Epithelial cell of umbilical artery (primary cell): Measurements from ENCODE around the gene WDR45B. TPM values are rescaled to one million over a fixed set of nuclear protein-coding genes. Genes with fewer than 3 reads are reported as not detected.

ENCODE experiments used
- total RNA-seq: library from RNA; depleted of rRNA; stranded (reverse); fragments of >200 nt; gene quantifications from 2 replicates; pipeline ENCODE4 v1.2.3, GENCODE V29; 2014

WDR45B gene
- total RNA-seq = 51.8 and 56.5 TPM in 2 replicates

DNA sequence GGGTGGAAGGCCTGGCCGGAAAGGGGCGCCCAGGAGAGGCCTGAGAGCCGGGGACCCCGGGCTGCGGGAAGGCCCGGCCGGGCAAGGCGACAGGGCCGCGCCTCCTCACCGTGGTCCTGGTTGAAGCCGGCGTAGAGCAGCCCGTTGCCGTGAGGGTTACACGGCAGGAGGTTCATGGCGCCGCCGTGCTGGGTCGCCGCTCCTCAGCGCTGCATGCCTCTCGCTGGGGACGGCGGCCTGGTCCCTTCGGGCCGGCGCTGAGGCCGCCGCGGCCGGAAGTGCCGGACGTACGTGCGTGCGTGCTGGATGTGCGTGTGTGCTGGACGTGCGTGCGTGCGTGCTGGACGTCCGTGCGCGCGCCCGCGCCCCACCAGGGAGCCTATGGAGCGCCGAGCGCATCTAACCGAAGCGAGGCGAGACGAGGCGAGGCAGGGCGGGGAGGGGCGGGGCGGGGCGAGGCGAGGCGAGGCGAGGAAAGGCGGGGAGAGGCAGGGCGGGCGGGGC is at the start of gene WDR45B:
Gene WDR45B (minus strand): TSS at position 280 of the 504 bp plus-strand sequence. CDS start 104 bp downstream, at position 176.

Other genes with a start within 250 kb of the WDR45B start
- gene HEXD, start 230.1 kb downstream of the WDR45B start, total RNA-seq = 10.7 and 18.2 TPM in 2 replicates
- 29.2 and 30.5 TPM in 2 replicates for gene OGFOD3, start 229.9 kb downstream of the WDR45B start, total RNA-seq
- gene CYBC1, start 197.7 kb downstream of the WDR45B start, total RNA-seq = 44.1 and 57.2 TPM in 2 replicates
- gene NARF, start 189.7 kb downstream of the WDR45B start, total RNA-seq = 36.9 and 78.6 TPM in 2 replicates
- gene FOXK2, start 128.7 kb downstream of the WDR45B start, total RNA-seq = 21.7 and 22.1 TPM in 2 replicates
- gene RAB40B, start 50.3 kb upstream of the WDR45B start, total RNA-seq = 5.5 and 7.5 TPM in 2 replicates
- 15.3 and 20.2 TPM in 2 replicates for gene FN3KRP, start 68.3 kb upstream of the WDR45B start, total RNA-seq
- gene FN3K, start 87.2 kb upstream of the WDR45B start, total RNA-seq = 3.9 and 5.3 TPM in 2 replicates
- gene TBCD, start 103.6 kb upstream of the WDR45B start, total RNA-seq = 47.4 and 82.5 TPM in 2 replicates
- under 0.01 TPM in 2 replicates for gene ZNF750, start 191.6 kb upstream of the WDR45B start, total RNA-seq